Measurements from ENCODE around the gene CAPG.

The CAPG gene

DNA sequence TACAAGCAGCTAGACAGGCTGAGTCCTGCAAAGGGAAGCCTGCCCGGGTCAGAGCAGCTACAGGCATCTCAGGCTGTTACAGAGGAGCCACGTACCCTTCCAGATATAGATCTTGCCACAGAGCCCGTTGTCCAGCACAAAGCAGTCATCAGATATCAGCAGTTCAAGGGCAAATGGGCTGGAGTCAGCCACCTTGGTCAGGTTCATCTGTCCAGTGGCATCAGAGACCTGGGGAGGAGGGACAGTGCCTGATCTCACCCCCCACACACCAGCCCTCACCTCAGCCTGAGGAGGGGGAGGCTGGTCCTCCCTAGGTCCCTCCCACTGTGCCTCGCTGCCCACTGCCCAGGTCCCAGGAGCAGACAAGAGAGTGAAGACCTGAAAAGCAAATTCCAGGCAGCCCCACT is 12.2 kb downstream of the CAPG start:
- H3K4me3 ChIP-seq (ENCODE audit: low read depth in 1 of 5, low read length in 5 of 5) = no peak overlapping the region
- H3K9me3 ChIP-seq (ENCODE audit: control insufficient read depth in 5 of 5, low read length in 5 of 5) = no peaks in the 10 kb centered on the region
- no peak overlapping the region for H3K27ac ChIP-seq (ENCODE audit: low read depth, low read length)
- peaks cover 0 to 36% (median 18%) of the 10 kb centered on the region in 5 donors for H3K36me3 ChIP-seq (ENCODE audit: control insufficient read depth in 5 of 5, insufficient read depth in 5 of 5, low read length in 5 of 5)
- H3K9ac ChIP-seq (ENCODE audit: low read length in 5 of 5) = no peak overlapping the region
- no peaks in the 10 kb centered on the region for H3K27me3 ChIP-seq (ENCODE audit: control insufficient read depth in 5 of 5, insufficient read depth in 4 of 5, low read length in 5 of 5)
- peaks cover 0 to 62% (median 35%) of the 10 kb centered on the region in 5 donors for H3K4me1 ChIP-seq (ENCODE audit: control insufficient read depth in 5 of 5, insufficient read depth in 5 of 5, low read length in 5 of 5)

GRCh38 chr2:85396531-85397470 is 13.4 kb downstream of the CAPG start:
- H3K4me1 ChIP-seq (ENCODE audit: control insufficient read depth in 5 of 5, insufficient read depth in 5 of 5, low read length in 5 of 5) = peaks cover 0 to 68% (median 41%) of the 10 kb centered on the region in 5 donors
- H3K27ac ChIP-seq (ENCODE audit: low read depth, low read length) = peak overlapping the region; percentile 37
- H3K9ac ChIP-seq (ENCODE audit: low read length in 5 of 5) = peak overlapping the region in 2 of 5 donors; percentile 27 to 42
- no peaks in the 10 kb centered on the region for H3K27me3 ChIP-seq (ENCODE audit: control insufficient read depth in 5 of 5, insufficient read depth in 4 of 5, low read length in 5 of 5)
- H3K9me3 ChIP-seq (ENCODE audit: control insufficient read depth in 5 of 5, low read length in 5 of 5) = no peaks in the 10 kb centered on the region
- H3K36me3 ChIP-seq (ENCODE audit: control insufficient read depth in 5 of 5, insufficient read depth in 5 of 5, low read length in 5 of 5) = peaks cover 0 to 43% (median 23%) of the 10 kb centered on the region in 5 donors
- no peak overlapping the region for H3K4me3 ChIP-seq (ENCODE audit: low read depth in 1 of 5, low read length in 5 of 5)

GRCh38 chr2:85395912-85396475 is 14.2 kb downstream of the CAPG start:
- H3K4me1 ChIP-seq (ENCODE audit: control insufficient read depth in 5 of 5, insufficient read depth in 5 of 5, low read length in 5 of 5) = peaks cover 0 to 68% (median 44%) of the 10 kb centered on the region in 5 donors
- no peaks in the 10 kb centered on the region for H3K27me3 ChIP-seq (ENCODE audit: control insufficient read depth in 5 of 5, insufficient read depth in 4 of 5, low read length in 5 of 5)
- H3K4me3 ChIP-seq (ENCODE audit: low read depth in 1 of 5, low read length in 5 of 5) = no peak overlapping the region
- H3K9me3 ChIP-seq (ENCODE audit: control insufficient read depth in 5 of 5, low read length in 5 of 5) = no peaks in the 10 kb centered on the region
- peak overlapping the region in 1 of 5 donors; percentile 42 for H3K9ac ChIP-seq (ENCODE audit: low read length in 5 of 5)
- H3K36me3 ChIP-seq (ENCODE audit: control insufficient read depth in 5 of 5, insufficient read depth in 5 of 5, low read length in 5 of 5) = peaks cover 0 to 45% (median 31%) of the 10 kb centered on the region in 5 donors
- H3K27ac ChIP-seq (ENCODE audit: low read depth, low read length) = peak overlapping the region; percentile 37

GRCh38 chr2:85394976-85395375 is 15.2 kb downstream of the CAPG start:
- Histone ChIP-seq H3K27ac (ENCODE audit: low read depth, low read length) (peak overlapping the region; percentile 37), H3K4me1 (ENCODE audit: control insufficient read depth in 5 of 5, insufficient read depth in 5 of 5, low read length in 5 of 5) (peaks cover 0 to 75% (median 54%) of the 10 kb centered on the region in 5 donors), H3K9ac (ENCODE audit: low read length in 5 of 5) (no peak overlapping the region), H3K4me3 (ENCODE audit: low read depth in 1 of 5, low read length in 5 of 5) (no peak overlapping the region), H3K27me3 (ENCODE audit: control insufficient read depth in 5 of 5, insufficient read depth in 4 of 5, low read length in 5 of 5) (no peaks in the 10 kb centered on the region), H3K9me3 (ENCODE audit: control insufficient read depth in 5 of 5, low read length in 5 of 5) (no peaks in the 10 kb centered on the region), H3K36me3 (ENCODE audit: control insufficient read depth in 5 of 5, insufficient read depth in 5 of 5, low read length in 5 of 5) (peaks cover 0 to 50% (median 40%) of the 10 kb centered on the region in 5 donors)

DNA sequence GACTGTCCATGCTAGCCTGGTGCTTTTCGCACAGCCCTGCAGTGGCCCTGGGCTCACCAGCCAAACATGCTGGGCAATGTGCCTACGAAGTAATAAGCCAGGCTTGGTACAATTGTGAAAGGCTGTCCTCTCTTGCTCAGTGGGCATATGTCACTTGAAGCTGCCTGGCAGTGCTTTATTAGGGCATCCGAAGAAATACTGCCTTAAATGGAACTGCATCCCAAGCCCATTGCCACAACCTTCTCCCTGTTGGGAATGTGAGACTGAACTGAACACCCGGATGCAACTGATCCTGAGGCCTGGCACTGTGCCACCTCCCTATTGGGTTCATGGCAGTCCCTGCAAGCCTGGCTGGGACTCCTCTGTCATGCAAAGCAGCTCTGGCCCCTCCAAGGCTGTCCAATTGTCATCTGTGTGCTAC is 15.9 kb downstream of the CAPG start:
- no peaks in the 10 kb centered on the region for H3K9me3 ChIP-seq (ENCODE audit: control insufficient read depth in 5 of 5, low read length in 5 of 5)
- H3K4me1 ChIP-seq (ENCODE audit: control insufficient read depth in 5 of 5, insufficient read depth in 5 of 5, low read length in 5 of 5) = peaks cover 0 to 82% (median 59%) of the 10 kb centered on the region in 5 donors
- H3K4me3 ChIP-seq (ENCODE audit: low read depth in 1 of 5, low read length in 5 of 5) = no peak overlapping the region
- no peaks in the 10 kb centered on the region for H3K27me3 ChIP-seq (ENCODE audit: control insufficient read depth in 5 of 5, insufficient read depth in 4 of 5, low read length in 5 of 5)
- peak overlapping the region; percentile 37 for H3K27ac ChIP-seq (ENCODE audit: low read depth, low read length)
- peaks cover 0 to 56% (median 46%) of the 10 kb centered on the region in 5 donors for H3K36me3 ChIP-seq (ENCODE audit: control insufficient read depth in 5 of 5, insufficient read depth in 5 of 5, low read length in 5 of 5)
- no peak overlapping the region for H3K9ac ChIP-seq (ENCODE audit: low read length in 5 of 5)

DNA sequence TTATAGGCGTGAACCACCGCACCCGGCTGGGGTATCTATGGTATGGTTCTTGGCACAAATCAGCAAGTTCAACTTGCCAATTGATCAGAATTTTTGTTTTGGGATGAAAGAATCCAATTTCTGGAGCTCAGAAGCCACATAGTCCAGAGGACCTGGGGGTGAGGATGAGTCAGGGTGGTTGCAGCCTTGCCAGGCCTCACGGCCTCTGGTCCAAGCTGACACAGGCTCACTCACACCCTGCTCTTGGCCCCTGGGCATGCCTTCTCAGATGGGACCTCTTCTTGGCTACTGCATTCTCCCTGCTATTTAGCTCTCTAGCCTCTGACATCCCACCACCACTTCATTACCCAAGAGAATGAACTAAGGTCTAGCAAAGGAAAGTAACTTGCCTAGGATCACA is 16.3 kb downstream of the CAPG start:
- H3K36me3 ChIP-seq (ENCODE audit: control insufficient read depth in 5 of 5, insufficient read depth in 5 of 5, low read length in 5 of 5) = peaks cover under 1 to 56% (median 46%) of the 10 kb centered on the region in 5 donors
- no peaks in the 10 kb centered on the region for H3K27me3 ChIP-seq (ENCODE audit: control insufficient read depth in 5 of 5, insufficient read depth in 4 of 5, low read length in 5 of 5)
- H3K9ac ChIP-seq (ENCODE audit: low read length in 5 of 5) = no peak overlapping the region

DNA sequence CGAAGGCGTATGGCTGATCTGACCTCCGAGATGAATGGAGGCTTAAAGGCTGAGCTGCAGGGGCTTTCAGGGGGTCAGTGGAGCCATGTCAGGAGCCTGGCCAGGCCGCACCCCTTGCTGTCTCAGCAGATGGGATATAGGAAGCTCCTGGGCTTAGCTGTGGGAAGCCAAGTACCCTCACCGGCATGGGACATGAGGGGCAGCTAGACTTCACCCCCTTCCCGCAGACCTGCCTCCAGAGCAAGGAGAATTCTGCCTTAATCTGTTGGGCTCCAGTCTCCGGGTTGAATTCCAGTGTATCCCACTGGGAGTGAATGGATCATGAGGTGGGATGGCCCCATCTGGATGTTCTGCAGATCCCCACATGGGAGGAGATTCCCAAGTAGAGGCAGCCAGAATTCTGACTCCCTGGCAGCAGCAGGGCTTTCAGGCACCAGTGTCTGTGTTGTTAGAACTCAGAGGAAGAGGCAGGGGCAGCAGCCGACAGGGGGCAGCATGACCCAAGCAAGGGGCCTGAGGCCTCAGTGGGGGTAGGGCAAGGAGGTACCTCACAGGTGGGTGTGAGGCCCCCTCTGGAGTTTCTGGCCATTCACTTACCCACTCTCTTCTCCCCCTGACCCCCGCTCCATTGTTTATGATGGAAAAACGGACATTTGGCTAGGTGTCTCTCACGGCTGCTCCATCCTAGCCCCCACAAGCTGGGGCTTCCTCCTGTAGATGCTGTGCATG is 19.1 kb downstream of the CAPG start:
- Histone ChIP-seq H3K9ac (ENCODE audit: low read length in 5 of 5) (peak overlapping the region in 1 of 5 donors; percentile 31), H3K4me1 (ENCODE audit: control insufficient read depth in 5 of 5, insufficient read depth in 5 of 5, low read length in 5 of 5) (peaks cover 0 to 90% (median 55%) of the 10 kb centered on the region in 5 donors), H3K27me3 (ENCODE audit: control insufficient read depth in 5 of 5, insufficient read depth in 4 of 5, low read length in 5 of 5) (no peaks in the 10 kb centered on the region), H3K9me3 (ENCODE audit: control insufficient read depth in 5 of 5, low read length in 5 of 5) (no peaks in the 10 kb centered on the region), H3K27ac (ENCODE audit: low read depth, low read length) (peak overlapping the region; percentile 32), H3K4me3 (ENCODE audit: low read depth in 1 of 5, low read length in 5 of 5) (no peak overlapping the region), H3K36me3 (ENCODE audit: control insufficient read depth in 5 of 5, insufficient read depth in 5 of 5, low read length in 5 of 5) (peaks cover 13 to 77% (median 62%) of the 10 kb centered on the region in 5 donors)

More for the DNA sequence above, 16.3 kb downstream of the CAPG start:
- peak overlapping the region; percentile 37 for H3K27ac ChIP-seq (ENCODE audit: low read depth, low read length)
- H3K4me3 ChIP-seq (ENCODE audit: low read depth in 1 of 5, low read length in 5 of 5) = no peak overlapping the region
- peaks cover 0 to 85% (median 63%) of the 10 kb centered on the region in 5 donors for H3K4me1 ChIP-seq (ENCODE audit: control insufficient read depth in 5 of 5, insufficient read depth in 5 of 5, low read length in 5 of 5)
- H3K9me3 ChIP-seq (ENCODE audit: control insufficient read depth in 5 of 5, low read length in 5 of 5) = no peaks in the 10 kb centered on the region

DNA sequence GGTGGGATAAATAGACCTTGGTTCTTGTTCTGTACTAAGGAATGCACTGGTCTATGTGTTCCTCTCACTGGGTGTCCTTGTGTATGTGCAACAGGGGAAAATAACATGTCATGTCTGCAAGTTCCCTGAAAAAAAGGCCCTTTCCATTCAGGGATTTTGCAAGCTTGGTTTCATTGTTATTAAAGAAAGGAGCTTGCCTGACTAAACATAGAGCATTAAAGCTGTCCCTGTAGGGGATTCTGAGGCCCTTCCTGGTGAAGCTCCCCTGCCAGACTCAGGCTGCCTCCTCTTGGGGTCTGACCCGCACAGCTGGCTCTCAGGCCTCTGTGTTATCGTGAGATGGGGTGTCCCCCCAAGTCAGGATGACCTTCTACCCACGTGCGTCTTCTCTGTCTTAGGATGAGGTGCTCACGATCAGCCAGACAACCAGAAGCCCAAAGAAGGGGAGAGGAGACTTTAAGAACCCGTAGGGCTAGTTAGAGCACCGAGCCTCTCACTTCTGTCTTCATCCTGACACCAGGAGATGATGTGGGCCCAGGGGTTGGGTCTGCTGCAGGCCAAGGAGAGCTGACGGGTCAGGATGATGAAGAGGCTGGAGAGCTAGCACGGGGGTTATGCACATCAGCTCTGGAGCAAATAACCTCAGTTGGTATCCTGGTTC is 21.2 kb downstream of the CAPG start:
- peaks cover 0 to 92% (median 54%) of the 10 kb centered on the region in 5 donors for H3K4me1 ChIP-seq (ENCODE audit: control insufficient read depth in 5 of 5, insufficient read depth in 5 of 5, low read length in 5 of 5)
- no peaks in the 10 kb centered on the region for H3K9me3 ChIP-seq (ENCODE audit: control insufficient read depth in 5 of 5, low read length in 5 of 5)
- peaks cover 16 to 85% (median 72%) of the 10 kb centered on the region in 5 donors for H3K36me3 ChIP-seq (ENCODE audit: control insufficient read depth in 5 of 5, insufficient read depth in 5 of 5, low read length in 5 of 5)
- no peak overlapping the region for H3K4me3 ChIP-seq (ENCODE audit: low read depth in 1 of 5, low read length in 5 of 5)
- H3K27ac ChIP-seq (ENCODE audit: low read depth, low read length) = peak overlapping the region; percentile 41
- no peak overlapping the region for H3K9ac ChIP-seq (ENCODE audit: low read length in 5 of 5)
- H3K27me3 ChIP-seq (ENCODE audit: control insufficient read depth in 5 of 5, insufficient read depth in 4 of 5, low read length in 5 of 5) = no peaks in the 10 kb centered on the region

DNA sequence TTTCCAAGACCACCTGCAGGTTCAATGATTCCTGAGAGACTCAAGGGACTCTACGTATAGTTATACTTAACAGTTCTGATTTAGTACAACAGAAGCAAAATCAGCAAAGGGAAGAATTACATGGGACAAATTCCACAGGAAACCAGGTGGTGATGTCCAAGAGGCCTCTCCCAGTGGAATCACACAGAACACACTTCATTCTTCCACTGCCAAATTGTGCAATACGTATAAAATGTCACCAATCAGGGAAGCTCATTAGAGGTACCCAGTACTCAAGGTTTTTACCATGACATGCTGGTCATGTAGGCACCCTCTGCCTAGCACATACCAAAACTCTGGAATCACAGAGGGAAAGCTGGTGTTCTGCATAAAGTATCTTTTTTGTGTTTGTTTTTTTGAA is 22.4 kb downstream of the CAPG start:
- H3K4me1 ChIP-seq (ENCODE audit: control insufficient read depth in 5 of 5, insufficient read depth in 5 of 5, low read length in 5 of 5) = peaks cover 0 to 88% (median 55%) of the 10 kb centered on the region in 5 donors
- no peaks in the 10 kb centered on the region for H3K27me3 ChIP-seq (ENCODE audit: control insufficient read depth in 5 of 5, insufficient read depth in 4 of 5, low read length in 5 of 5)
- H3K27ac ChIP-seq (ENCODE audit: low read depth, low read length) = no peak overlapping the region
- no peaks in the 10 kb centered on the region for H3K9me3 ChIP-seq (ENCODE audit: control insufficient read depth in 5 of 5, low read length in 5 of 5)
- no peak overlapping the region for H3K9ac ChIP-seq (ENCODE audit: low read length in 5 of 5)
- no peak overlapping the region for H3K4me3 ChIP-seq (ENCODE audit: low read depth in 1 of 5, low read length in 5 of 5)
- peaks cover 16 to 89% (median 71%) of the 10 kb centered on the region in 5 donors for H3K36me3 ChIP-seq (ENCODE audit: control insufficient read depth in 5 of 5, insufficient read depth in 5 of 5, low read length in 5 of 5)

All from subcutaneous abdominal adipose tissue (tissue), 5 donors.